Measurements from ENCODE around the gene CDC7. TPM values are rescaled to one million over a fixed set of nuclear protein-coding genes. Genes with fewer than 3 reads are reported as not detected.

CDC7 gene
- total RNA-seq, 1 donor from 2014 or later = 2.4 TPM

- no peak for DNase-seq (ENCODE audit: low spot score)
Observed at GRCh38 chr1:91548376-91549040, 47.9 kb downstream of the CDC7 start.

GRCh38 chr1:91549041-91549735 lies 48.5 kb downstream of the CDC7 start:
- no peak for DNase-seq (ENCODE audit: low spot score)

- DNase-seq (ENCODE audit: low spot score) = no peak
Observed at GRCh38 chr1:91550961-91551360, 50.3 kb downstream of the CDC7 start.

DNA sequence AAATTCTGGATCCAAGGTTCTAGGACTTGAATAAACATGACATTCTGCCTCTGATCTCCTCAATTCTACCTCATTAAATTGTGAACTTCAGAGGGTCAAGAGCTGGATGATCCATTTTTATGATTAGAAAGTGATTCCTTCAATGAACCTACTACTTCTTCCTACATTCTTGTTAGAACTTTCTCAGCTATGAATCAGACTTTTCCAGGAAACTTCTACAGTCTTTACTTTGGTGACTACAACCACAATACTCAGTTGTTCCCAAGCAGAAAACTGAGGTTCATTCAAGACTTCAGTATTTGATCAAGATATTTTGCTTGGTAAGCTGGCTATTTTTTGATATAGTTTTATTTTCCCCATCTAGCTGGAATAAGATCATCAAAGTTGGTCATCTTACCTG lies 51.4 kb downstream of the CDC7 start:
- DNase-seq (ENCODE audit: low spot score) = no peak

DNA sequence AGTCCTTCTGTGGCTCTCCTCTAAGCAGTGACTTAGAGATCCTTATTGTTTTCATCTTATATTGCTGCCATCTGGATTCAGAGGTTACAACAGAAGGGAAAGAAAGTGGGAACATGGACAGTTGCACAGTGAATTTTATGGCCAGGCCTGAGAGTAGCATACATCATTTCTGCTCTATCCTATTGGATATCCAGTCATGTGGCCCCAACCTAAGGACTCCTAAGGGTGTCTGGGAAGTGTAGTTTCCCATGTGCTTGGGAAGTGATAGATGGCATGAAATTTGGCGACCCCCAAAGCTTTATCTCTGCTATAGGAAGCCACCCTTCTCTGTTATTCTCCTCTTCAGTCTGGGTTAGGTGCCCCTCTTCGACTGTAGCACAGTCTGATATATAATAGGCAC lies 51.9 kb downstream of the CDC7 start:
- no peak for DNase-seq (ENCODE audit: low spot score)

GRCh38 chr1:91553177-91553591 lies 52.5 kb downstream of the CDC7 start:
- no peak for DNase-seq (ENCODE audit: low spot score)

DNA sequence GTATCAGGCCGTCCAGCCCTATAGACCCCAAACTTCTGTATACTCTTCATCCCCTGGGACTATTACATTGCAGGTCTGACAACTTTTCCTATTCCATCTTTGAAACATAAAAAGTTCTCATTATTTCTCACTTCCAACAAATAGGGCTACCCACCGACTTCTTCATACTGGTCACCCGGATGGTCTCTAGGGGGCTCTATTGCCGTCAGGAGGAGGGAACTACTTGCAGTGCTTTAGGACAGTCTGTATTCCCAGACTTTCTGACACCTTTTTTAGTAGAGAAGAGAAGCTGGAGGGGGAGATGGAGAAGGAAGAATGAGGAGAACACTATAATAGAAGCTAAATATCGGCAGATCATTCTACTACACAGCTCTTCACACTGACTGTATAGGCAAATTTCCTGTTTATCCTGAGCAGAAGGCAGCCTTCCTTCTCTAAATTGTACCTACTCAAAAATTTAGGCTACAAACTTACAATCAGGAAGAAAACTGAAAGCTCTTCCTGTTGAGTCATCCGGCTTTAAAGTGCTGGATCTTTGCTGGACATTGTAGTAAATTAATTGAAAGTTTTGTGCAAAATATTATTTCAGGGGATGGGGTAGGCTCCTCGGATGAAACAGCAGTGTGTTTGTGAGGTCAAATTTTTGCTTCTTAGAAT lies 54.6 kb downstream of the CDC7 start:
- no peak for DNase-seq (ENCODE audit: low spot score)

- no peak for DNase-seq (ENCODE audit: low spot score)
Observed at GRCh38 chr1:91555821-91556531, 55.3 kb downstream of the CDC7 start.

- no peak for DNase-seq (ENCODE audit: low spot score)
Observed at GRCh38 chr1:91556556-91556955, 55.9 kb downstream of the CDC7 start.

DNA sequence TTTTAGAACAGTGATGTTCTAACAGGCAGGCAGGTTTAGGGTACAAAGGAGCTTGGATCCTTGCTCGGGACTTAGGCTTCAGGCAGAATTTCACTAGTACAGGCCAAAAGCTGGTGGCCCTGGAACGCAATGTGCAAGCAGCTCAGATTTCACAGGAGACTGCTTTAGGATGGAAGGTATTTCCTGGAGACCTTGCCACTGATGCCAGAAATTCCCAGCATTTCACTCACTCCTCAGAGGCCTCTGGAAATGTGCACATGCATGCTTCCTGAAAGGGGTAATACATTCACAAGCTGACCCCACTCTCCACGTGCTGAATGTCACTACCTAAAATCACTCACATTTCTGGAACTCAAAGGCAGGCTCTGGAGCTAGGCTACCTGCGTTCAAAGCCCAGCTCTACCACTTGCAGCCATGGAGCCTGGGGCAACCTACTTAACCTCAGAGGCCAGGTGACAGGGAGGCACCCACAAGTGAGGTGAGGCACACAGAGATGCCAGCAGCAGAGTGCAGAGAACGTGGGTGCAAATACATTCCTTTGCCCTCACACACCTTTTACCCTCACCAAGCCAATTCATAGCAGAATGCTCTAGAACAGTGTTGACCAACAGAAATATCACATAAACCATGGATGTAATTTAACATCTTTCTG lies 56.5 kb downstream of the CDC7 start:
- DNase-seq (ENCODE audit: low spot score) = no peak

GRCh38 chr1:91557826-91558225 lies 57.2 kb downstream of the CDC7 start:
- DNase-seq (ENCODE audit: low spot score) = no peak

GRCh38 chr1:91559046-91559750 lies 58.5 kb downstream of the CDC7 start:
- no peak for DNase-seq (ENCODE audit: low spot score)

DNA sequence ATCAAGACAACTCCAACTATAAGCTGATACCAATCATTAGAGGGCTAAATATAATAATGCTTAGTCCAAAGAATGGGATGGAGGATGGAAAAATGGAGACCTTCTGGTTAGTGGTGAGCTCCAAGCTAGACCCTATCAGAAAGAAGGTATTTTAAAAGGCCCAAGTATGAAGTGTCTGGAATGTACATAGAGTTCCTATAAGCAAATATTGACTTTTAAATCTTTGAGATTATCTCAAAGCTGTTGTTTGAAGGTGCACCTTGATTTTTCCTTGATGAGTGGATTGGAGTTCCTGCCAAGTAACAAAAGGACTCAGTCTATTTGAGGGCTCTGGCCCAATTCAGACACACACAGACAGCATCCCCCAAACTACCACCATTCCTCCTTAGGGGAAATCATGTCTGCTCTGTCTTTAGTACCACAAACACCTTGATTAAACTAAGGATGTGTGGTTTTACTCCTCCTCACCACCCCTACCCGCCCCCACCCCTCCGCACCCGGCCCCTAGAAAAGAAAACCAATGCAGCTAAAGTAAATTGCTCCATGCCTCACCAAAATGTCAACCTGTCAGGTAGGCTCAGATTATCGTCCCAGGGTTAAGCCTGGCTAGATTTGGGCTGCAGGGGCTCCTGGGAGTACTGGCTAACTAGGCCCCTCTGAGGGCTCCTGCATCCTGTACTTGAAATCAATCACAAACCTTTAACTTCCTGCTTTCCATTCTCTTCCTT lies 59.4 kb downstream of the CDC7 start:
- DNase-seq (ENCODE audit: low spot score) = no peak

DNA sequence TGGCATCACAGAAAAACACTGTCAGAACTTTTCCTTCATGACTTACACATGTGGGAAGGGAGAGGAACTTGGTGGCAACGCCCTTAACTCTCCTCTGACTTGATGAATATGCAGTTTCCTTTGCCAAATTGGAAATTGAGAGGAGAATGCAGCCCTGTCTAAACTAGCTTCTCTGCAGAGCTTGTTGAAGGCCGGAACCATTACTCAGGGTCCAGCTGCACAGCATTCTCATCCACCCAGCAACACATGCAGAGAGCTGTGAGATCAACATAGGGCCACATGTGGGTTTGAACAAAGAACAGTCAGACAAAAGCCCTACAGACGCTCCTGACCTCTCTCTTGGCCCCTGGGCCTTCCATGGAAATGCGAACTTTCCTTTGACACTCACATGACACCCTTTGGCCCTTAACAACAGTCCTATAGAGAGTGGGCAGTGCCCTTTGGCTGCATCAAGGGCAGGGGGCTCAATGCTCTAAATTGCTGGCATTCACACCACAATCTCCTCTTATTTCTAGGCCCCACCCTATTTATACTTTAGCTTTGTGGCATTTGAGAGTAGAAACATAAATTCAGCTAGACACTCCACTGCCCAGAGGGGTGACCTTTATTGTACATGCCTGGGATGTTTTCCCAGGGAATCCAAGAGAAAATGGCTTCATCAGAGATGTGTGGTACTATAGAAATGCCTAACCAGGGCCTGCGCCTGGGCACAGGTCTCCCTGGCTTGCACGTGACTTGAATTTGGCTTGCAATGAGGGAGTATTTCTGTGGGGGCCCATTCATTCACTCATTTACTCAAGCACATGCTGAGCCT lies 64.4 kb downstream of the CDC7 start:
- no peak for DNase-seq (ENCODE audit: low spot score)

- no peak for DNase-seq (ENCODE audit: low spot score)
Observed at GRCh38 chr1:91567583-91567982, 66.9 kb downstream of the CDC7 start.

GRCh38 chr1:91568261-91568660 lies 67.6 kb downstream of the CDC7 start:
- DNase-seq (ENCODE audit: low spot score) = no peak

- DNase-seq (ENCODE audit: low spot score) = no peak
Observed at GRCh38 chr1:91569411-91570119, 68.9 kb downstream of the CDC7 start.

DNA sequence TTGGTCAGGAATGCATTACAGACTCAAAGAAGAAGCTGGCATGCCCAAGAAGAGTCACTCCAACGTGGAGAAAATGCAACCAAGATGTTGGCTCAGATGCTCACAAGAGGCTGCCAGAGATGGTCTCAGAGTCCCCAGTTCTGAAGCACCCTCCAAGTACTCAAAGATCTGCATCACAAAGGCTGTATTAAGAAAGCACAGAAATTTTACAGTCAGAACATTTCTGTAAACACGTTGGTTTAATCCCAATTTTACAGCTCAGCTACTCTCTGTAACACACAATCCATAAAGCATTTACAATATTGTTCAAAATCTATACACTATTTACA lies 69.4 kb downstream of the CDC7 start:
- no peak for DNase-seq (ENCODE audit: low spot score)

- no peak for DNase-seq (ENCODE audit: low spot score)
Observed at GRCh38 chr1:91572044-91572443, 71.4 kb downstream of the CDC7 start.

Data from mesenteric fat pad (tissue), 1 donor.